HepG2 (cell line): Measurements from ENCODE around the gene GNL1. TPM values are rescaled to one million over a fixed set of nuclear protein-coding genes. Genes with fewer than 3 reads are reported as not detected.

Experiments used
- ATAC-seq: fragments of 200-7000 bp; cut with Tn5 transposase; 3 replicates; pipeline ENCODE4 v1.9.1; 2020; ENCODE audit warnings: mild to moderate bottlenecking, moderate library complexity
- BruUV-seq: library from RNA; stranded (reverse); fragments of 400-500 nt; replicated peaks from 2 replicates; lab custom pipeline; 2021; lab: Mats Ljungman, UMichigan
- CTCF ChIA-PET: fragments of 300-600 bp; formaldehyde crosslinking; extraction: SDS; loops from one replicate; lab custom pipeline; 2021; ENCODE audit warnings: low total read pairs, inconsistent platforms, low intra/inter-chr PET ratio; lab: Yijun Ruan, JAX
- POLR2A ChIA-PET: fragments of 350-600 bp; sonication (Branson Sonifier 250); formaldehyde crosslinking; loops from one replicate; lab custom pipeline; 2020; ENCODE audit warnings: antibody characterized with exemption, inconsistent platforms; lab: Yijun Ruan, JAX
- DNase-seq: peaks from one replicate; pipeline ENCODE4 v3.0.0-alpha.2; 2015; ENCODE audit warnings: low spot score
- FAIRE-seq: peaks from 3 replicates; lab custom pipeline; 2011; peaks lifted over from hg19 to GRCh38; lab: Jason Lieb, UNC
- H2AFZ ChIP-seq: one replicate; pipeline ENCODE4 v1.6.1; 2011; ENCODE audit warnings: low read length, inconsistent platforms
- H3K27ac ChIP-seq: fragments of 300-600 bp; 3 replicates; pipeline ENCODE4 v1.8.0; 2011; ENCODE audit warnings: mixed run types, mild to moderate bottlenecking, mixed read lengths, low read length, inconsistent platforms; ENCODE audit not compliant: insufficient read depth; ENCODE audit errors: extremely low read length
- H3K27me3 ChIP-seq, 2 experiments: fragments of 200-600 bp in 1 of 2; 2 replicates in 1 of 2; 3 replicates in 1 of 2; pipeline versions ENCODE4 v1.6.0 to v1.8.0; 2011; ENCODE audit warnings: low read length in 2 of 2, mild to moderate bottlenecking in 2 of 2, moderate library complexity in 2 of 2, inconsistent platforms in 1 of 2; ENCODE audit not compliant: insufficient read depth in 2 of 2, control insufficient read depth in 1 of 2
- H3K36me3 ChIP-seq, 2 experiments: fragments of 200-600 bp in 1 of 2; replicated peaks in 1 of 2; 2 replicates in 1 of 2; 3 replicates in 1 of 2; pipeline versions ENCODE4 v1.5.1 to v1.8.0; 2011; ENCODE audit warnings: low read length in 2 of 2, inconsistent platforms in 1 of 2; ENCODE audit not compliant: insufficient read depth in 2 of 2, control insufficient read depth in 1 of 2
- H3K4me1 ChIP-seq: 2 replicates; pipeline ENCODE4 v1.5.1; 2012; ENCODE audit warnings: low read length, inconsistent platforms; ENCODE audit not compliant: insufficient read depth
- H3K4me2 ChIP-seq: 2 replicates; pipeline ENCODE4 v1.6.0; 2011; ENCODE audit warnings: low read depth, low read length, inconsistent platforms
- H3K4me3 ChIP-seq, 3 experiments: fragments of 200-600 bp in 1 of 3; sonication (generic), shearing (Covaris generic) in 1 of 3; replicated peaks in 1 of 3; 2 replicates each; pipeline ENCODE4 v1.5.1; 2011 to 2016; ENCODE audit warnings: low read length in 3 of 3, inconsistent platforms in 2 of 3, low read depth in 2 of 3, mild to moderate bottlenecking in 2 of 3, control low read depth in 1 of 3, mixed read lengths in 1 of 3; ENCODE audit not compliant: insufficient read depth in 1 of 3
- H3K79me2 ChIP-seq: one replicate; pipeline ENCODE4 v1.6.1; 2011; ENCODE audit warnings: low read length, inconsistent platforms; ENCODE audit not compliant: insufficient read depth
- H3K9ac ChIP-seq: 2 replicates; pipeline ENCODE4 v1.6.0; 2011; ENCODE audit warnings: mild to moderate bottlenecking, low read depth, low read length, inconsistent platforms; ENCODE audit not compliant: insufficient read depth
- H3K9me3 ChIP-seq: 2 replicates; pipeline ENCODE4 v1.5.1; 2012; ENCODE audit warnings: mild to moderate bottlenecking, low read length
- H4K20me1 ChIP-seq: 2 replicates; pipeline ENCODE4 v1.6.0; 2011; ENCODE audit warnings: inconsistent platforms, mild to moderate bottlenecking, low read length, moderate library complexity; ENCODE audit not compliant: insufficient read depth
- ASH2L ChIP-seq: fragments of 300-600, 200-600 bp; sonication (generic); IDR thresholded peaks from 2 replicates; pipeline ENCODE4 v1.7.0; 2017; ENCODE audit warnings: low read depth, mild to moderate bottlenecking, moderate library complexity, mixed read lengths, low read length; ENCODE audit not compliant: insufficient read length
- HNF1B ChIP-seq: sonication (generic); formaldehyde crosslinking; IDR thresholded peaks from 2 replicates; pipeline ENCODE4 v1.5.1; 2020; ENCODE audit warnings: mild to moderate bottlenecking, moderate library complexity, missing genetic modification reagents
- KDM2A ChIP-seq: sonication (generic); formaldehyde crosslinking; IDR thresholded peaks from 2 replicates; pipeline ENCODE4 v1.4.0; 2020; ENCODE audit warnings: low read depth, missing genetic modification reagents, borderline replicate concordance
- PCBP1 ChIP-seq: fragments of 200-400 bp; formaldehyde crosslinking; IDR thresholded peaks from 2 replicates; pipeline ENCODE4 v1.6.1; 2017; ENCODE audit warnings: mild to moderate bottlenecking, low read depth, low read length, borderline replicate concordance
- RNF2 ChIP-seq: fragments of 450-650 bp; conservative IDR thresholded peaks from 2 replicates; pipeline ENCODE4 v1.6.1; 2016; ENCODE audit warnings: low read depth
- SALL1 ChIP-seq: sonication (generic); formaldehyde crosslinking; IDR thresholded peaks from 2 replicates; pipeline ENCODE4 v1.8.0; 2022; ENCODE audit warnings: mild to moderate bottlenecking, missing genetic modification reagents
- TMF1 ChIP-seq: sonication (generic); formaldehyde crosslinking; IDR thresholded peaks from 2 replicates; pipeline ENCODE4 v1.8.1; 2022; ENCODE audit warnings: low read depth, missing genetic modification reagents
- ZNF572 ChIP-seq: sonication (generic); formaldehyde crosslinking; IDR thresholded peaks from 2 replicates; pipeline ENCODE4 v1.5.1; 2020; ENCODE audit warnings: mild to moderate bottlenecking, missing genetic modification reagents
- ZSCAN31 ChIP-seq: sonication (generic); formaldehyde crosslinking; IDR thresholded peaks from 2 replicates; pipeline ENCODE4 v1.5.0; 2020; ENCODE audit warnings: low read depth, mild to moderate bottlenecking, missing genetic modification reagents
- WGBS: methylation state at CpG from one replicate; pipeline ENCODE4 v1.1.6; 2017; ENCODE audit warnings: low lambda C conversion rate; 5-methylcytosine and 5-hydroxymethylcytosine counted together
- in situ Hi-C: cut with HindIII; loops from 2 replicates; pipeline ENCODE4 v1.10.0; 2017; ENCODE audit warnings: low pct_unique_long_range_greater_than_20kb; ENCODE audit not compliant: extremely low pct_ligation_motif_present
- intact Hi-C: fragments of 100-400 bp; cut with micrococcal nuclease; formaldehyde crosslinking; loops from one replicate; pipeline ENCODE4 v1.10.0; 2022; ENCODE audit not compliant: unreplicated experiment
- polyA plus RNA-seq, 8 experiments: library from polyadenylated mRNA; depleted of rRNA in 3 of 8; stranded (reverse) in 7 of 8; unstranded in 1 of 8; fragments of >200 nt; fragmentation: Illumina TruSeq in 4 of 8; extraction: Trizol in 4 of 8; gene quantifications; 2 replicates each; pipeline versions ENCODE4 v1.2.1 to v1.2.3, GENCODE V29; 2011 to 2016; ENCODE audit warnings: low read depth in 4 of 8, missing spikeins in 1 of 8, mixed read lengths in 1 of 8; ENCODE audit not compliant: insufficient read depth in 1 of 8
- total RNA-seq, 5 experiments: library from RNA; depleted of rRNA; stranded (reverse); fragments of >200 nt; fragmentation: Illumina TruSeq; extraction: Trizol; gene quantifications; 2 replicates each; pipeline ENCODE4 v1.2.3, GENCODE V29; 2016; ENCODE audit warnings: low read depth in 1 of 5
- TF ChIP-seq, protein P1 (sequence below): sonication (generic); formaldehyde crosslinking; IDR thresholded peaks from 2 replicates; pipeline ENCODE4 v1.5.0; 2020; ENCODE audit warnings: mild to moderate bottlenecking, missing genetic modification reagents, moderate library complexity

Gene GNL1
- total and polyA plus RNA-seq, 2 of the 13 experiments (the other 11 are each of a cell fraction or from before 2014, with no cell fraction given): 35.0 to 55.6 TPM

DNA sequence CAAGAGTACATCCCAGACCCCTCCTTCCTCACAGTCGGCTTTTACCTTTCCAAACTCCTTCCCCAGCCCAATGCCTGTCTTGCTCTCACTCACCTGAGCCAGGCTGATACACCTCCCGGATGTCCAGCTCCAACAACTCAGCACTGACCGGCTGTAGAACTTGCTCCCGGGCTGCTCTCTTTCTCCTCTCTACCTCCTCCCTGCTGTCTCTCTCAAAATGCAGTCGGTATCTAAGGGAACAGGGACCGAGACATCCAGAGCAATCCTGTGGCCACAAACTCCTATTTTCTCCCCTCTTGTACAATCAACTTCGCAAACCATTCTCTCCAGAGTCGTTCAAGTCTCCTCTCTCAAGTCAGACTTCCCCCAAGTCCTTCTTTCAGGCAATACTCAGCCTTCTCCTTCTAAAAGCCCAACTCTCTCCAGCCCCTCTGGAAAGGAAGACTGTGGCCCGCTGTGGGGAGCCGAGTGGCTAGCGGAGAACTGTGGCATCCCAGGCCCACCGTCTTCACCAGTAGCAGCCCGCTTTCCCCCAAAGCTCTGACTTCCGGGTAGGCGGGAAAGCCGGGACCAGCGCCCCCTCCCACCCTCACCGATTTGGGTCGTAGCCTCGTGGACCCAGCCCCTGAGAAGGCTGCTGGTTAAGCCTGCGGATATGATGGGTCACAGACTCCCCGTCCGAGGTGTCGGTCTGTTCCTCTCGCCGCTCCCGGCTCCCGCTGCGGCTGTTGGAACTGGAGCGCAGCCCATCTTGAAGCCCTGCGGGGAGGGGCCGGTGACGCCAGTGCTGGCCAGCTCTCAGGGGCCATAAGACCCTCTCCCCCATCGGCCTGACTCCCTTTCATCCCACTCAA is 1.1 kb downstream of the GNL1 start (continued):
- TF ChIP-seq HNF1B (CRISPR knock-in tag) (peak; percentile 24; the same call in 1 of the 2 replicates), PCBP1 (peak; percentile 65; the same call in 1 of the 2 replicates), ZNF572 (peak; percentile 51; the same call in 1 of the 2 replicates), ASH2L (no peak), KDM2A (CRISPR knock-in tag) (0 out of 2 replicates have a peak, but pooled peaks have one; percentile 3)
- TF ChIP-seq, protein P1, sequence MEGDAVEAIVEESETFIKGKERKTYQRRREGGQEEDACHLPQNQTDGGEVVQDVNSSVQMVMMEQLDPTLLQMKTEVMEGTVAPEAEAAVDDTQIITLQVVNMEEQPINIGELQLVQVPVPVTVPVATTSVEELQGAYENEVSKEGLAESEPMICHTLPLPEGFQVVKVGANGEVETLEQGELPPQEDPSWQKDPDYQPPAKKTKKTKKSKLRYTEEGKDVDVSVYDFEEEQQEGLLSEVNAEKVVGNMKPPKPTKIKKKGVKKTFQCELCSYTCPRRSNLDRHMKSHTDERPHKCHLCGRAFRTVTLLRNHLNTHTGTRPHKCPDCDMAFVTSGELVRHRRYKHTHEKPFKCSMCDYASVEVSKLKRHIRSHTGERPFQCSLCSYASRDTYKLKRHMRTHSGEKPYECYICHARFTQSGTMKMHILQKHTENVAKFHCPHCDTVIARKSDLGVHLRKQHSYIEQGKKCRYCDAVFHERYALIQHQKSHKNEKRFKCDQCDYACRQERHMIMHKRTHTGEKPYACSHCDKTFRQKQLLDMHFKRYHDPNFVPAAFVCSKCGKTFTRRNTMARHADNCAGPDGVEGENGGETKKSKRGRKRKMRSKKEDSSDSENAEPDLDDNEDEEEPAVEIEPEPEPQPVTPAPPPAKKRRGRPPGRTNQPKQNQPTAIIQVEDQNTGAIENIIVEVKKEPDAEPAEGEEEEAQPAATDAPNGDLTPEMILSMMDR (CRISPR knock-in tag): peak; percentile 38; the same call in 1 of the 2 replicates

- DNase-seq: no peak
- no peak overlapping the region for H3K27ac ChIP-seq
- ChIA-PET POLR2A (interaction anchor here (1.3 to 4.3 kb wide), 4 partner anchors 9 to 69 kb away, joined by 3 to 74 read pairs (median 6); partner anchors contain the start of gene ABCF1), CTCF (no interaction called here)
- FAIRE-seq: no peak
- WGBS: 92% methylated on average over 4 of the region's 4 CpGs
- peak overlapping the region in 1 of 3 experiments; percentile 87; a peak in 1 of 6 replicates for H3K4me3 ChIP-seq
- peaks cover 27% of the 10 kb centered on the region for H3K79me2 ChIP-seq
- H3K9me3 ChIP-seq: no peaks in the 10 kb centered on the region
- no peak for TF ChIP-seq SALL1 (CRISPR knock-in tag)
- no peak for TF ChIP-seq RNF2
- TF ChIP-seq TMF1 (CRISPR knock-in tag): no peak
- TF ChIP-seq ZSCAN31 (CRISPR knock-in tag): no peak
- no peaks in the 10 kb centered on the region; a peak in 1 of 5 replicates for H3K27me3 ChIP-seq
- no peak for ATAC-seq
- no TSS peak for BruUV-seq
- no peak overlapping the region for H2AFZ ChIP-seq
- H3K36me3 ChIP-seq: peaks cover 16 to 45% of the 10 kb centered on the region in 2 experiments
- H3K4me1 ChIP-seq: peaks cover 26% of the 10 kb centered on the region
- in situ Hi-C loops (no loop called here), intact Hi-C loops (no loop called here)
- H3K4me2 ChIP-seq: peak overlapping the region; percentile 92
- peak overlapping the region; percentile 85; the same call in 1 of the 2 replicates for H3K9ac ChIP-seq
- peaks cover 11% of the 10 kb centered on the region for H4K20me1 ChIP-seq
These were observed 1.9 kb downstream of the GNL1 start for GRCh38 chr6:30554404-30554803.
